HL-60 (cell line): Measurements from ENCODE around the gene GAS6.

Experiments used
- DNase-seq, 2 experiments: peaks; one replicate each; pipeline ENCODE4 v3.0.0-alpha.2; 2010 to 2020; ENCODE audit warnings: low read depth in 1 of 2, low spot score in 1 of 2
- H3K27ac ChIP-seq: fragments of 250-450 bp; sonication (Bioruptor Pico); replicated peaks from 2 replicates; pipeline ENCODE4 v1.5.1; 2020; ENCODE audit warnings: mild to moderate bottlenecking, moderate library complexity
- H3K27me3 ChIP-seq: fragments of 250-450 bp; sonication (Bioruptor Pico); 2 replicates; pipeline ENCODE4 v1.5.1; 2021; ENCODE audit warnings: mild to moderate bottlenecking, moderate library complexity; ENCODE audit not compliant: insufficient read depth, poor library complexity, severe bottlenecking
- H3K4me3 ChIP-seq: replicated peaks from 2 replicates; pipeline ENCODE4 v1.5.1; 2011; ENCODE audit warnings: mild to moderate bottlenecking, control low read depth, low read length; ENCODE audit not compliant: insufficient read depth
- GABPA ChIP-seq: IDR thresholded peaks from 2 replicates; pipeline ENCODE4 v1.6.1; 2012; ENCODE audit warnings: low read depth
- POLR2AphosphoS5 ChIP-seq: IDR thresholded peaks from 2 replicates; pipeline ENCODE4 v1.6.1; 2012; ENCODE audit warnings: low read depth
- SPI1 ChIP-seq: IDR thresholded peaks from 2 replicates; pipeline ENCODE4 v1.6.1; 2012; ENCODE audit warnings: low read depth, mild to moderate bottlenecking, borderline replicate concordance
- TF ChIP-seq, protein P1 (sequence below): IDR thresholded peaks from one replicate; pipeline ENCODE4 v1.5.1; 2011; ENCODE audit warnings: low read length, control low read depth, inconsistent platforms; ENCODE audit not compliant: insufficient read depth
- TF ChIP-seq, protein P2 (sequence below): IDR thresholded peaks from 2 replicates; pipeline ENCODE4 v1.6.1; 2012; ENCODE audit warnings: low read depth; ENCODE audit not compliant: insufficient replicate concordance

The GAS6 gene

DNA sequence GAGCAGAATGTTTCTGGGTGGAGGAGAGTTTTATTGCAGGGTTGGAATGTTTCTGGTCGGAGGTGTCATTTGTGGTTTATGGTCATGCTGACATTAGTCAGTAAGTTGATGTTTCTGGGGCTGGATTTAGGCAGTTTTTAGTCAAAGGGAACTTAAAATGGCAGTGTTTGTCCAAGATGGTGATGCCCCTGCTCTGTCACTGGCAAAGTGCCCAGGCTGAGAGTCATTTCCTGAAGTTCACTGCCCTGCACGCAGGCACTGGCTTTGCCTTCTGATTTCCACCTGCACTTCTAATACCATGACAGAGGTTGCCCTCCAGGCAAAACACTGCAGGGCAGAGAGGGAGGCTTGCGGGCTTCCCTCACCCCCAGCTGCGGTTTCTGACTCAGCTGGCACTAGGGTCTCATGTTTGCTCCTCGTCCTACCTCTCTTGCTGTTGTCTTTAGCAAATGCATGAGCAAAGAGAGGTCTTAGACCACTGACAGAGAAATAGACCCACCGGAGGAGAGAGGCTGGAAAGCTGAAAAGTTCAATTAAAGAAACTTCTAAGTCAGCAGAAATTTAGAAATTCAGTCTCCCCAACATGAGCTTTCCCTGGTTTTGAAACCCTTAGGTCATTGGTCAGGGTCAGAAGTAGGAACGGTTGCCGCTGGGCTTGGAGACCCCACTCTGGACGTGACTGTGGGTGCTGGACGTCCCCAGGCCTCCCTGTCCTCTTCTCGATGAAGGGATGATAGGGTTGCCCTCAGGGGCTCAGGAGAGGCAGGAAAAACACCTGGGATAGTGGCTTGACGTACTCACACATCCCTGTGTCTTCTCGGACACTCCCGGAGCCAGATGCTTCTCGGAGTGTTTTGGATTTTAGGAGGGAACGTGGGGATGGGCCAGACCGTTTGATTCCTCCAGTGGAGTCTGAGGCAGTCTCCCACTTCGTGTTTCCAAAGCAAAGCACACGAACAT is 78.5 kb downstream of the GAS6 start:
- H3K27me3 ChIP-seq, result no peaks in the 10 kb centered on the region
- DNase-seq, result peak in 1 of 2 experiments; percentile 32
- no peak overlapping the region for H3K27ac ChIP-seq
- TF ChIP-seq, protein P1, sequence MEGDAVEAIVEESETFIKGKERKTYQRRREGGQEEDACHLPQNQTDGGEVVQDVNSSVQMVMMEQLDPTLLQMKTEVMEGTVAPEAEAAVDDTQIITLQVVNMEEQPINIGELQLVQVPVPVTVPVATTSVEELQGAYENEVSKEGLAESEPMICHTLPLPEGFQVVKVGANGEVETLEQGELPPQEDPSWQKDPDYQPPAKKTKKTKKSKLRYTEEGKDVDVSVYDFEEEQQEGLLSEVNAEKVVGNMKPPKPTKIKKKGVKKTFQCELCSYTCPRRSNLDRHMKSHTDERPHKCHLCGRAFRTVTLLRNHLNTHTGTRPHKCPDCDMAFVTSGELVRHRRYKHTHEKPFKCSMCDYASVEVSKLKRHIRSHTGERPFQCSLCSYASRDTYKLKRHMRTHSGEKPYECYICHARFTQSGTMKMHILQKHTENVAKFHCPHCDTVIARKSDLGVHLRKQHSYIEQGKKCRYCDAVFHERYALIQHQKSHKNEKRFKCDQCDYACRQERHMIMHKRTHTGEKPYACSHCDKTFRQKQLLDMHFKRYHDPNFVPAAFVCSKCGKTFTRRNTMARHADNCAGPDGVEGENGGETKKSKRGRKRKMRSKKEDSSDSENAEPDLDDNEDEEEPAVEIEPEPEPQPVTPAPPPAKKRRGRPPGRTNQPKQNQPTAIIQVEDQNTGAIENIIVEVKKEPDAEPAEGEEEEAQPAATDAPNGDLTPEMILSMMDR, result no peak
- TF ChIP-seq SPI1, result no peak
- TF ChIP-seq, protein P2, sequence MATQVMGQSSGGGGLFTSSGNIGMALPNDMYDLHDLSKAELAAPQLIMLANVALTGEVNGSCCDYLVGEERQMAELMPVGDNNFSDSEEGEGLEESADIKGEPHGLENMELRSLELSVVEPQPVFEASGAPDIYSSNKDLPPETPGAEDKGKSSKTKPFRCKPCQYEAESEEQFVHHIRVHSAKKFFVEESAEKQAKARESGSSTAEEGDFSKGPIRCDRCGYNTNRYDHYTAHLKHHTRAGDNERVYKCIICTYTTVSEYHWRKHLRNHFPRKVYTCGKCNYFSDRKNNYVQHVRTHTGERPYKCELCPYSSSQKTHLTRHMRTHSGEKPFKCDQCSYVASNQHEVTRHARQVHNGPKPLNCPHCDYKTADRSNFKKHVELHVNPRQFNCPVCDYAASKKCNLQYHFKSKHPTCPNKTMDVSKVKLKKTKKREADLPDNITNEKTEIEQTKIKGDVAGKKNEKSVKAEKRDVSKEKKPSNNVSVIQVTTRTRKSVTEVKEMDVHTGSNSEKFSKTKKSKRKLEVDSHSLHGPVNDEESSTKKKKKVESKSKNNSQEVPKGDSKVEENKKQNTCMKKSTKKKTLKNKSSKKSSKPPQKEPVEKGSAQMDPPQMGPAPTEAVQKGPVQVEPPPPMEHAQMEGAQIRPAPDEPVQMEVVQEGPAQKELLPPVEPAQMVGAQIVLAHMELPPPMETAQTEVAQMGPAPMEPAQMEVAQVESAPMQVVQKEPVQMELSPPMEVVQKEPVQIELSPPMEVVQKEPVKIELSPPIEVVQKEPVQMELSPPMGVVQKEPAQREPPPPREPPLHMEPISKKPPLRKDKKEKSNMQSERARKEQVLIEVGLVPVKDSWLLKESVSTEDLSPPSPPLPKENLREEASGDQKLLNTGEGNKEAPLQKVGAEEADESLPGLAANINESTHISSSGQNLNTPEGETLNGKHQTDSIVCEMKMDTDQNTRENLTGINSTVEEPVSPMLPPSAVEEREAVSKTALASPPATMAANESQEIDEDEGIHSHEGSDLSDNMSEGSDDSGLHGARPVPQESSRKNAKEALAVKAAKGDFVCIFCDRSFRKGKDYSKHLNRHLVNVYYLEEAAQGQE, result no peak
- no peak for TF ChIP-seq POLR2AphosphoS5
- no peak for TF ChIP-seq GABPA
- H3K4me3 ChIP-seq, result no peak overlapping the region

DNA sequence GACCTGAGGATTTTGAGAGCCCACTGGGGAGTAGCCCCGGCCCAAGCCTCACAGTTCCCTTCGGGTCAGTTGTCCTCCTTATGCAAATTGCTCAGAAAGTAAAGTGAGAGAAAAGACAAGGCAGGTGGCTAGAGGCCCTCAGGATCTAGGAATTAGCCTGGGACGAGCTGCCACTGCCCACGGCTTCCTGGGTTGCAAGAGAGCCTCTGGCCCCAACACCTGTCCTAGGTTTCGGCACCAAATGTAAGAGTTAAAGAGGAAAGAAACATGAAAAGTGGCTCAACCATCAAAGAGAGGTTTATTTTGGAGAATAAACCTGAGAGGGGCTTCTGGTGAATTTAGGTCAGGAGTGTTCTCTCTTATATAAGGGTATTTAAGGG is 79.2 kb downstream of the GAS6 start:
- Histone ChIP-seq H3K27me3 (no peaks in the 10 kb centered on the region), H3K4me3 (no peak overlapping the region), H3K27ac (no peak overlapping the region)
- TF ChIP-seq, protein P1, result no peak
- TF ChIP-seq POLR2AphosphoS5 (no peak), SPI1 (no peak), GABPA (no peak)
- TF ChIP-seq, protein P2, result no peak
- no peak for DNase-seq

DNA sequence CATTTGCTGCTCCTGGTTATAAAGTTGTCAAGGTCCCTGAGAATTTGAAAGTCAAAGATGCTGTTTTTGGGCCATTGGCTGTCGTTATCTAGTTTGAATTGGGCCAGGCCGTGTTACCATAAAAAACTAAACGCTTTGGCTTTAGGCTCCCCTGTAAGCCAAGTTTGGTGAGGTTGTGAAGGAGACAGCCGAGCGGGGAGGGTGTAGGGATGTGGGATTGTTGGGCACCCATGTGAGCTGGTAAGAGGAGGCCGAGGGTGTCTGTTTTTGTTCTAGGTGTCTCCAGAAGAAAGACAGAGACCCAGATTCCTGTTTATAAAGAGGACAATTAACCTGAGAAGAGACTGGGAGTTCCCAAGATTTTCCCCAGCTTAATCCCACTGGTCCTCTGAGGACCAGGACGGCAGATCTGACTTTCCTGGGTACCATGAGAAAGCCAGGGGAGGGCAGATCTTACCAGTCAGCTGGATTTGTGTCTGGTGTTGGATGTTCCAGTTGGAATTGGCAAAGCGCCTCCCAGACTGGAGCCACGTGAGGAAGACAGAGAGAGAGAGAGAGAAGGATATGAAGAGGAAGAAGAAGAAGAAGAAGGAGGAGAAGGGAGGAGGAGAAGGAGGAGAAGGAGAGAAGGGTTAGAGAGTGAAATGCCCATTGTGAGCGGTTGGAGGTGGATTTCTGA is 79.8 kb downstream of the GAS6 start:
- TF ChIP-seq, protein P1, result no peak
- no peak for TF ChIP-seq POLR2AphosphoS5
- TF ChIP-seq, protein P2, result no peak
- no peak for TF ChIP-seq GABPA
- no peak for TF ChIP-seq SPI1
- no peak overlapping the region for H3K27ac ChIP-seq
- H3K4me3 ChIP-seq, result no peak overlapping the region
- no peak for DNase-seq
- H3K27me3 ChIP-seq, result no peaks in the 10 kb centered on the region
